Measurements from ENCODE around the gene DERA.
A peak's percentile ranks its signal among the peaks of the same experiment; 100 is the strongest.
"Not testable (repeated sequence)": the region's sequence is repeated elsewhere in the genome, so short reads cannot be mapped to it uniquely, and the experiment has no call there.

Gene DERA
- 8.7 to 10.0 reads per million in 2 donors for total RNA-seq

DNA sequence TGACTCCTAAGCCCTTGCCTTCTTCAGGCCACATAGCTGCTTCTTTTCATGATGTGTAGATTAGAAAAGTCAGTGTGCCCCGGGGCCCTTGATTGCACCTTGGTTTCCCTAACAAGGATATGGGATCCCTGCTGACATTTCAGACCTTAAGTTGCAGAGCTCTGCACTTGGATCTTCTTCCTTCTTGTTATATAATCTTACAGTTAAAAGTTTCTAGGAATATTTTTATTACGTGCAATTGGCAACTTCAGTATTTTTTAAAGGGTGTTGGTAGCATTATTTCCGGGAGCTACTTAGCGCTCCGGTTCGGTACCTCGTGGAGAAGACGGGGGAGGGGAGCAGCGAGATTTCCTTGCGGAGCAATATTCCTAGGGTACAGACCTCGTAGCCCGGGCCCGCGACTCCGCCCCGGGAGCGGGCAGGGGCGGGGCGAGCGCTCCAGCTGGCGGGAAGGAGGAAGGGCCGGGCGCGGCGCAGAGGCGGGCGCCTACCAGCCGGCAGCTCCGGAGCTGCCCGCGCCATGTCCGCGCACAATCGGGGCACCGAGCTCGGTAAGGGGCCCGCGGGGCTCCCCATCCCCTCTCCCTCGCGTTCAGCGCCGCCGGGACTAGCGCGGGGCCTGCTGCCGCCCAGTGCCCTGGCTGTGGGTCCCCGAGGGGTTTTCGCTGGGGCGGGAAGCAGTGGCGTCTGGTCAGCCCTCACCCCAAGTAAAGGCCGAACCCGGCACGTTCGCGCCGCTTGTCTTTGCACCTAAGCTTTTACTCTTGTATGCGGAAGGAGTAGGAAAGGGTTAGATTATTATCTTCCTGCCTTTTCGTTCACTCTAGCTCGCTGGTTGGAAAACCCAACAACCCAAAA, at the start of gene DERA:
Gene DERA, plus strand, starts transcription at position 469 of the 858 bp plus-strand sequence. Its CDS starts 52 bp downstream, at position 521.
- peak; percentile 47 for DNase-seq

DNA sequence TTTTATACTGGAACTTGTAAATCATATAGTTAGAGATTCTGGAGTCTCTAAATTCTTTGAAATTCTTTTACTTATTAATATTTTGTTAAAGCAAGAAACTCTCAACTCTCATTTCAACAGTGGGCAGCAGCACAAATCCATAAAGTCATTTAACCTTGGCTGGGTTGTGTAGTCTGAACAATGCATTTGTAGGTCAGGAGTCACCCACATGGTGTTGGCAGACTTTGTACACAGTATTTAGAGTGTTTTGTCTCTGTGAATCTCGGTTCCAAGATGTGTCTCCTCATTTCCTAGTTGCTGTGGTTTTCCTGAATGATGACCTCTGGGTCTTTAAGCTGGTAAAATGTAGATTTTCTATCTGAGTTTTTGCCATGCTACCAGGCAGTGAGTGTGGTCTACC, 49.7 kb upstream of the DERA start:
- DNase-seq, result no peak

DNA sequence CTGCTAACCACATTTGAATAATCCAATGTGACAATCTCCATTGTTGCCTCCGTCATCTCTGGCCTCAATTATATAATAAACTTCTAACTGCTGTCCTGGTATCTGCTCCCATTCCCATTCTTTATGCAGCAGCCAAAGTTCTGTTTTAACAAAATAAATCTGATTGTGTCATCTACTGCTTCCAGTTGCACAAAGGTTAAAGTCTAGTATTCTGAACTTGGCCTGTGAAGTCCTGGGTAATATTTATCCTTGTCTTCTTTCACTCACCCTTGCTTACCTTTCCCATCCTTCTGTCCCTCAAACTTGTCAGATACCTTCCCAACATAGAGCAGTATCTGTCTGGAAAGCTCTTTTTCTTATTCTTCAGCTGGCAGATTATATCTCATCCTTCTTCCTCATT, 48.3 kb upstream of the DERA start:
- DNase-seq, result no peak

DNA sequence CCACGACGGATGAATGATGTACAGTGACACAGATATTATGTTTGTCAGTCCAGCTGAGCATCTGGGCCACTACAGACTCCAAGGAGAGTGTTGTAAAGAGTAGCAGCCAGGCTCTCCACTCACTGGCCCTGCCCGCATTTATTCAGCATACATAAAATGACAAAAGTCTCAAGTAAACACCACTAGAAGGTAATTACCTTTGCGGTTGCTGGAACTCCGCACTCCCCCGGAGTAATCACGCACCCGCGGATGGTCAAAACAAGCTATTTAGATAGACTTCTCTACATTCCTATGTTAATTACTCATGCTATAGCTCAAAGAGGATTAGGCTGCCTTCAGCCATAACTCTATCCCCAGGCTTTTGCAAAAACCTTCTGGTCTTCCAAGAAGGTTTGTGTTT, 47.8 kb upstream of the DERA start:
- no peak for DNase-seq

DNA sequence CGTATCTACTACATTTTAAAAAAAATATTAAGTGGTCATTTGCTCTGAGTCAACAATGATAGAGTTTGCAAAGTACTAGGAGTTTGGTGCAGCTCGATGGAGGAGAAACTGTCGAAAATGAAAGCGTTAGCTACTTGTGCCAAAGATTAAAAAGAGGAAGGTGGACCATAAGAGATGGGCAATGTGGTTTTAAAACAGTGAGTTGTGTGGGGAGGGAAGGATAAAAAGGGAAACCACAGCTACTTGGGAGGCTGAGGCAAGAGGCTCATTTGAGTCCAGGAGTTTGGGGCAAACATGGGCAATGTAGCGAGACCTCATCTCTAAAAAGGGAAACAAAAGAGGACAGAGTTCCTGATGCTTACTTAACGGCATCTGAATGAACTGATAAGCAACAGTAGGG, 47.1 kb upstream of the DERA start:
- DNase-seq, result no peak

DNA sequence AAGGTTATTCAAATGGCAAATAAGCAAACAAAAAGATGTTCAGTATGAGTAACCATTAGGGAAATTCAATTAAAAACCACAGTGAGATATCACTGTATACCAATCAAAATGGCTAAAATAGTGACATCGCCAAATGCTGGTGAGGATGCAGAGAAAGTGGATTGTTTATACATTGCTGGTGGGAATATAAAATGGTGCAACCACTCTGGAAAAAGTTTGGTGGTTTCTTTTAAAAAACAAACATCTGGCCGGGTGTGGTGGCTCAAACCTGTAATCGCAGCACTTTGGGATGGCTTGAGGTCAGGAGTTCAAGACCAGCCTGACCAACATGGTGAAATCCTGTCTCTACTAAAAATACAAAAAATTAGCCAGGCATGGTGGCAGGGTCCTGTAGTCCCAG, 42.9 kb upstream of the DERA start:
- no peak for DNase-seq

DNA sequence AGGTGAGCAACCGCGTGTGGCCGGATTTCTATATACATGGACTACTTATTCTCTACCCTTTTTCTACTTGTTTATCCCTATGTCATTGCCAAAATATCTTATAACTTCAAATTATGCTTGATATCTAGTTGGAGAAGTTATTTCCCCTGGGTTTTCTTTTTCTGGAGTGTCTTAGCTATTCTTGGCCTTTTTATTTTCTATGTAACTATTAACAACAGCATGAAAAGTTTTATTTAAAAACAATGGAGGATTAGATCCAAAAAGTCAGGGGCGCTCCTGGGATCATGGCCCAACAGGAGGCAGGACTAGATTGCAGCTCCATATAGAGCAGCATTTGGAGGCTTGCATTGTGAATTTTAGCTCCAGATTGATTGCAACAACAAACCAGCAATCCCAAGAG, 37.6 kb upstream of the DERA start:
- no peak for DNase-seq

DNA sequence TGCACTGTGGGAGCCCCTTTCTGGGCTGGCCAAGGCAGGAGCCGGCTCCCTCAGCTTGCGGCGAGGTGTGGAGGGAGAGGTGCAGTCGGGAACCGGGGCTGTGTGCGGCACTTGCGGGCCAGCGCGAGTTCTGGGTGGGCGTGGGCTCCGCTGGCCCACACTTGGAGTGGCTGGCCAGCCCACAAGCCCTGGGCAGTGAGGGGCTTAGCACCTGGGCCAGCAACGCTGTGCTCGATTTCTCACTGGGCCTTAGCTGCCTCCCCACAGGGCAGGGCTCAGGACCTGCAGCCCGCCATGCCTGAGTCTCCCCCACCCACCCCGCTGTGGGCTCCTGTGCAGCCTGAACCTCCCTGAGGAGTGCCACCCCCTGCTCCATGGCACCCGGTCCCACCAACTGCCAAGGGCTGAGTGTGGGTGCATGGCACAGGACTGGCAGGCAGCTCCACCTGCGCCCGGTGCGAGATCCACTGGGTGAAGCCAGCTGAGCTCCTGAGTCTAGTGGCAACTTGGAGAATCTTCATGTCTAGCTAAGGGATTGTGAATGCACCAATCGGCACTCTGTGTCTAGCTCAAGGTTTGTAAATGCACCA, 36.5 kb upstream of the DERA start:
- not testable (repeated sequence) for DNase-seq

DNA sequence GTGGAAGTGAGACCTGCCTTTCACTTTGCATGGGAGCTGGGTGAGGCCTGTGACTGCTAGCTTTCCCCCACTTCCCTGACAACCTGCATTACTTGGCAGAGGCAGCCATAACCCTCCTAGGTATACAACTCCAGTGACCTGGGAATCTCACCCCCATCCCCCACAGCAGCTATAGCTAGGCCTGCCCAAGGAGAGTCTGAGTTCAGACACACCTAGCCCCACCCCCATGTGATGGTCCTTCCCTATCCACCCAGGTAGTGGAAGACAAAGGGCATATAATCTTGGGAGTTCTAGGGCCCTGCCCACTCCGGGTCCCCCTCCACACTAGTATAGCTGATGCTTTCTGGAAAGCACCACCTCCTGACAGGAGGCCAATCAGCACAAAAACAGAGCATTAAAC, 35.3 kb upstream of the DERA start:
- no peak for DNase-seq

DNA sequence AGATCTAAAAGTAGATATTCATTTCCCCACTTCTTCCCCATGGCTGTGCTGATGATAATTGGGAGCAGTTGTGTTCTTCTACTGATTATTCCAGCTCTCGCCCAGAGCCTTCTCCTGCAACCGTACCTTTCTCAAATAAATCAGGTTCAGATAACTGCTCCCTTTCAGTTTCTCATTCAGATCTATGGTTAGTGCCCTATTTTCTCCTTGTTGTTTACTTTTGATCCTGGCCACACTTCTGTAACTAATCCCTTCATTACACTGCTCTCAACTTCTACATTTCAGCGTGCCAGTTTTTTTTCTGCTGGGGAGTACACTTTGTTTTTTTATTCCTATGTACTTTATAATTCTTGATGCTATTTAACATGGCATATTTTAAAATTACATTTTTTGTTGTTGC, 31.7 kb upstream of the DERA start:
- no peak for DNase-seq

DNA sequence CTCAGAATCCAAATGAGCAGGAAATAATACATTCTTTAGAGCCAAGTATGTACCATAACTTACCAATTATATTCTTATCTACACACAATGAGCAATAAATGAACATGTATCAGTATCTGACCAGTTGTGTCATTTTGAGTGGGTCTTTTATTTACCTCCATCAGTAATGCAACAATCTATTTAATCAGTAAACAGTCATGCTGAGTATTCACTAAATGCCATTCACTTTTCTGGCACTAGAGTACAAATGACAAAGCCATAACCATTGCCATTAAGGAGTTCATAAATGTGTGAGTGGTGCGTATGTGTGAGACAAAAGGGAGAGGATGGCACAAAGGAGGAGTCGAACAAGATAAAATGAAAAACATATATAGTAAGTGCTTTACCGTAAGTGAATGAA, 30.4 kb upstream of the DERA start:
- no peak for DNase-seq

DNA sequence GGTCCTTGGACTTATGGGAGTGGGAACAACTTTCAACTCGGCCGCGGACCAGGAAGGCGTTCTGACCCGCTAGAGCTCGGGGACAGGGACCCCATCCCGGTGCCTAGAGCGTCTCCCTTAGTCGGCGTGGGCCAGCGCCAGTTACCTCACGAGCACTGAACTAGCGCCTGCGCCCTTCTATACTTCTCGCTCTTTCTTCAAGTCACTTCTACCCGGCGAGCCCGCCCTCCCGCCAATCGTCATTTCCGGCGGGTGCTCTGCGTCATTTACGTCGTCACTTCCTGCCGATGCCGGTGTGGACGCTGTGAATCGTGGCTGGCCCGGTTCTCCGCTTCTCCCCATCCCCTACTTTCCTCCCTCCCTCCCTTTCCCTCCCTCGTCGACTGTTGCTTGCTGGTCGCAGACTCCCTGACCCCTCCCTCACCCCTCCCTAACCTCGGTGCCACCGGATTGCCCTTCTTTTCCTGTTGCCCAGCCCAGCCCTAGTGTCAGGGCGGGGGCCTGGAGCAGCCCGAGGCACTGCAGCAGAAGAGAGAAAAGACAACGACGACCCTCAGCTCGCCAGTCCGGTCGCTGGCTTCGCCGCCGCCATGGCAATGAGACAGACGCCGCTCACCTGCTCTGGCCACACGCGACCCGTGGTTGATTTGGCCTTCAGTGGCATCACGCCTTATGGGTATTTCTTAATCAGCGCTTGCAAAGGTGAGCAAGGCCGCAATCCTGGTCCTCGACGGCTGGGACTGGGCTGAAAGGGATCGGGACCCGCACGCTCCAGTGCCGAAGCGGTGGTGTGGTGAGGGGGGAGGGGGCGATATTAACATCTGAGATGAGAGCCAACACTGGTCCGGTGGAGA, 28.8 kb upstream of the DERA start, which contains the start of gene STRAP:
Gene STRAP, plus strand, starts transcription at position 270 of the 854 bp plus-strand sequence. Its CDS starts 321 bp downstream, at position 591.
- DNase-seq, result peak; percentile 92

DNA sequence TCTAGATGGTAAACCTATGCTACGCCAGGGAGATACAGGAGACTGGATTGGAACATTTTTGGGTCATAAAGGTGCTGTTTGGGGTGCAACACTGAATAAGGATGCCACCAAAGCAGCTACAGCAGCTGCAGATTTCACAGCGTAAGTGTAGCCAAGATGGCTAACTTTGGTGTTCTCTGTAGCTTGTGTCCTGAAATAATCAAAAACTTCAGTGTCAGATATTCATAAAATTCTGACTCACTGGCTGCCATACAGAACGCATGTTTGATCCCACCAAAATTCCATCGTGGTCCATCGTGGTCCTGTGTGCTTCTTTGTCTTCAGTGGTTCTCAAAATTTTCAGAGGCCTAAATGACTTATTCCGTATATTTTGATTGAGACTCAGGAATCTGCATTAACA, 27.6 kb upstream of the DERA start:
- no peak for DNase-seq

DNA sequence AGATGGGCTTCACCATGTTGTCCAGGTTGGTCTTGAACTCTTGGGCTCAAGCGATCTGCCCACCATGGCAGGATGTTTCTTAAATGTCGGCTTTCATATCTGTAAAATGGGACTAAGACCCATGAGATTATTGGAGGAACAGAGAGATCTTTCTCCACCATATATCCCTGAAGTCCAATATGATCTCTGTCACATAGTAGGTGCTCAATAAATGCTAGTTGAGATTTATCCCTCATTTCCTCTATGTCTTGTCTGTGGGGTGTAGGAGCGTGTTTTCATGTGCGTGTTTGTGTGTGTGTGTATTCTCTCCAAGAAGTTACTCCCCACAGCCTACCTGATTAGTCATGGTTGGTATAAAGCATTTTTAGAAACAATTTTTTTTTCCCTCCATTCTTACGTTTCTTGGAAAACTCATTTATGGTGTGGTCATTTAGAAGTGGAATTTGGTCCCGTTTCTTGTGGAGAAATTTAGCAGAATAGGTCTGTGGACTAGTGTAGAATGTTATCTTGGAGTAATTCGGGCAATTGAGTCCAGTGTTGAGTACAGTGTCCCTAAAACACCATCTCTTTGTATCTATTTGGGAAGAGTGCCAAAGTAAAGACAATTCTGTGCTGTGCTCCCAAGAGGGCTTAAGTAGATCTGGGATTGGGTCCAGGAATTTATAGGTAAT, 24.6 kb upstream of the DERA start:
- DNase-seq, result no peak

DNA sequence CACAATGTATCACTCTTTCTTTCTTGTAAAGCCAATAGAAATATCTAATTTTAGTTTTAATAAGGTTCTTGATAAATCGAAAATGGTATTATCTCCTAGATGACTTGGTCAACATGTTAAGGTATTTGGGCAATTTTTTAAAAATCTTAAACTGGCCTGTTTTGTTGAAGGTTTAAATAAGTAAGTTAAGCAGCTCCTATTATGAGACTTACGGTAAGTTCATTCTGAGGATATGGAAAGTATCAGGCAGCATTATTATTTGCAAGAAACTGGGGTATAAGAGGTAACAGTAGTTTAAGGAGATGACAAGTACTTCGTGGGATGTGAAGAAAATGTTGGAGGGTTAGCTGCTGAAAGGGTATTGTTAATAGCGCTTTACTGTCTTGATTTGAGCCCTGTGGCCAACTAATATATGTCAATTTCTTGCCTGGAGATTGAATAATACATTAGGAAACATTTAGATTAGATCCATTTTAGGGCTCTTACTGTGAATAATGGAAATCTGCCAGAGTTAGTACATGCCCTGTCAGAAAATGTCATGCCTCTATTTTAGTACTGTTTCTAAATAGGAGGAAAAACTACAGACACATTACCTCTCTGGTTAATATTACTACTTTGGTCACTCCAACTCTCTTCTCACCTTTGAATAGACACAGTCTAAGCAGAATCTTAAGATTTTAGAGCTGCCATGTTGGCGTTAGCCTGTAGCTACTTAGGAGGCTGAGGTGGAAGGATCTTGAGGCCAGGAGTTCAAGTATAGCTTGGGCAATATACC, 23.9 kb upstream of the DERA start:
- no peak for DNase-seq

DNA sequence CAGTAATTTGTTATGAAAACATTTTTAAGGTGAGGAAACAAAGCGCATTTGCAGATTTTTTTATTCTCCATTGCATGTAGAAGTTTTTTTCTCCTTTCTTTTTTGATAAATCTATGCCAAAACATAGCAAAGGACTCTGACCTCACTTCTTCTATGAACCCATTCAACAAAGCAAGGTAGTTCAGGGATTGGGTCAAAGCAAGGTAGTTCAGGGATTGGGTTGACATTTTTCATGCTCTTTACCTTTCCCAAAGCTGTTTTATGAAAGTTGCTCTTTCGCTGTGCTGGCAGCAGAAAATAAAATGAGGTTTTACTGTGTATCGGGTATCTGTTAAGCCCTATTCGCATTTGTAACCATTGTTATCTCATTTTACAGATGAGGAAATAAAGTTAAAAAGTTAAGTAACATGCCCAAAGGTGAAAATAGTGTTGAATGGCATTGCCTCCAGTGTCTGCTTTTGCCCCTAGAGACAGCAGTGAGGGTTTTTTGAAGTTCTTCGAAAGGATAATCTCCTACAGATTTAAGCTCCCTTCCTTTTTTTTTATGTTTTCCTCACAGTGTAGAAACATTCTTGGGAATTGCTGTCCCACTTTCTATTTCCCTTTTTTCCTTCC, 18.4 kb upstream of the DERA start:
- DNase-seq, result no peak

DNA sequence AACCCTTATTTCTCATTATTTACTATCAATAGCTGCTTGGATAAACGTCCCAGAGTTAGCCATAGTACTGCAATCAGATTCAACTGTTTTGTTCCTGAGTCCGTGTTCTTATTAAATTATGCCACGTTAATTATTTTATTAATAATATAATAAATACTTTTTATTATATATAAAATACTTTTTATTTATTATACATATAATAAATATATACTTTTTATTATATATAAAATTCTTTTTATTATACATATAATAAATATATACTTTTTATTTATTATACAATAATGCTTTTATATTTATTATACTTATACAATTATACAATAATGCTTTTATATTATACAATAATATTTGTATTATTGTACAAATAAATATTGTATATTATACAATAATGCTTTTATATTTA, 17.9 kb upstream of the DERA start:
- DNase-seq, result no peak

DNA sequence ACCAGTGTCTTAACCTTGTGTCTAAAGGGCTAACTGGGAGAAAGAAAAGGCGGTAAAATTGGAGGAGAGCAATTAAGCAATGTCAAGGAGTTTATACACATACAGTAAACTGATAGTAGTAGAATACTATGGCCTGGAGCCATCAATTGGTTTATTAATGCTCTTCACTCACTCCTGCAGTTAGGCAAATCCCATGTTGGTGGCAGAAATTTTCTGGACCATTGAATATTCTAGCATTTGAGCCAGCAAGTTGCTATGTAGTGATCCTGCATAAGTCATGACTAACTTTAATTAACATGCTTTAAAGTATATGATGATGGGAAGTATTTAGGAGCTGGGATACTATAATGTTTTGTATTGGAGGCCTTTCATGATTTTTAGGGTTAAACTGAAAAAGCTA, 14.3 kb upstream of the DERA start:
- no peak for DNase-seq

DNA sequence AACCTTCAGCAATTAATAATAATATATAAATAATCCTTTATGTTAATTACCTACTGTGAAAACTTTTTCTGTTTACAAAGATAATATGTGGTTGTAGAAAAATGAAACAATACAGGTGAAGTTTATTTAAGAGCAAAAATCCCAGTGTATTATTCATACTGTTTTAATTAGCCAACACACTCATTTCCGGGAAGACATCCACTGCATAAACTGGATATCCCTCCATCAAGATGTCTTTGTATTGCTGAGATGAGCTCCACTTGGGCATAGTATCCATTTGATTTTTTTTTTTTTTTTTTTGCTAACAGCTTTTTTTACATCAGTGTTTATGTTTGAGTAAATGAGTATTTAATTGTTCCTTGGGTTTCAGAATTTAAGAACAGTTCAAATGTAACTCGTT, 13.7 kb upstream of the DERA start:
- no peak for DNase-seq

DNA sequence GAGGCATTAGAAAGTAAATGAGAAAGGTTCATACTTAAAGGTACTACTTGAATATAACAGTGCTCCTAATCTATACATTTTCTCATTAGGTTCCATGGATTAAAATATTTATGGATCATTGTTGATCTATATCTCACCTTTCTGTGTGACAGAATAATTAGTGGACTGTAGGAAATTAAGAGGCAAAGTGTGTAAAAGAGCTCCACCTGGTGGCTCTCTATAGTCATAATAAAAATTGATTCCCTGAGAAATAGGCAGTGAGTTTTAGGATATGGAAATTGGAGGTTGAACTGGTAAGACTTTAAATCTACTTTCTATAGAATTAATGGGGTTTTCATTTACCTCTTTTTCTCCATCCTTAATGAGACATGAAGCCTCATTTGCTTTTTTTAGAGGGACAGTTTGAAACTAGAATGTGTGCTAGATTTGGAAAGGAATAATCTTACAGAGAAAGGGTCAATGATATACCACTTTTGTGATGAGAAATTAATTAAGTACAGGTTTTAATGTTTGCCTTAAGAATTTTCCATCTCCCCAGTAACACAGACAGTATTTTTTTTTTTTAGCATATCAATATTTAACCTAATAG, 11.8 kb upstream of the DERA start:
- DNase-seq, result no peak

DNA sequence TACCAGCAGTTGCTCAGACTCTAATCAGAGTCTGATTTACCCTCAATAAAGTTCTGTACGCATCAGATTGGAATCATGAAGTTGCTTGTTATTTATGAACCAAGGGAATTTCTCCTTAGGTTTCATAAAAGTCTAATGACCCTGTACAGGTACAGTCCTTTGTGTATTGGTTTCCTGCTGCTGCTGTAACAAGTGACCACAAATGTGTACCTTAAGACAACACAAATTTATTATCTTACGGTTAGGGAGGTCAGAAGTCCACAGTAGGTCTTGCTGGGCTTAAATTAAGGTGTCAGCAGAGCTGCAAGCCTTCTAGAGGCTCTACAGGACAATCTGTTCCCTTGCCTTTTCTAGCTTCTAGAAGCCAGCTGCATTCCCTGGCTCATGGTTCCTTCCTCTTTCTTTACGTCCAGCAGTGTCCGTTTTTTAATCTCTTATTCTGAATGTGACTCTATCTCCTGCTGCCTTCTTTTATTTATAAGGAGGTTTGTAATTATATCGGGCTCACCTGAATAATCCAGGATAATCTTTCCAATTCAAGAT, 6.7 kb upstream of the DERA start:
- no peak for DNase-seq

Data from T-helper 9 cell (primary cell).